ENCODE measurements around the gene CCDC71L.

The CCDC71L gene

GRCh38 chr7:106658316-106659165 is 2.4 kb downstream of the CCDC71L start:
- DNase-seq = no peak

- no peak for DNase-seq
These were observed 3.6 kb downstream of the CCDC71L start for GRCh38 chr7:106657085-106657991.

GRCh38 chr7:106655703-106656498 is 5.1 kb downstream of the CCDC71L start:
- no peak for DNase-seq

GRCh38 chr7:106653488-106653887 is 7.5 kb downstream of the CCDC71L start:
- no peak for DNase-seq

GRCh38 chr7:106652909-106653308 is 8.0 kb downstream of the CCDC71L start:
- DNase-seq = no peak

GRCh38 chr7:106652092-106652491 is 8.9 kb downstream of the CCDC71L start:
- DNase-seq = no peak

GRCh38 chr7:106646256-106646655 is 14.7 kb downstream of the CCDC71L start:
- DNase-seq = no peak

- no peak for DNase-seq
These were observed 16.0 kb downstream of the CCDC71L start for GRCh38 chr7:106644999-106645398.

GRCh38 chr7:106643216-106644000 is 17.6 kb downstream of the CCDC71L start:
- DNase-seq = no peak

- no peak for DNase-seq
These were observed 19.5 kb downstream of the CCDC71L start for GRCh38 chr7:106641416-106641815.

- no peak for DNase-seq
These were observed 20.4 kb downstream of the CCDC71L start for GRCh38 chr7:106640368-106641141.

- no peak for DNase-seq
These were observed 21.3 kb downstream of the CCDC71L start for GRCh38 chr7:106639476-106640334.

- DNase-seq = no peak
These were observed 25.5 kb downstream of the CCDC71L start for GRCh38 chr7:106635411-106635810.

GRCh38 chr7:106634958-106635357 is 26.0 kb downstream of the CCDC71L start:
- no peak for DNase-seq

GRCh38 chr7:106630648-106631047 is 30.3 kb downstream of the CCDC71L start:
- DNase-seq = no peak

- DNase-seq = no peak
These were observed 31.4 kb downstream of the CCDC71L start for GRCh38 chr7:106629516-106629915.

- no peak for DNase-seq
These were observed 34.4 kb downstream of the CCDC71L start for GRCh38 chr7:106626376-106627164.

- DNase-seq = no peak
These were observed 35.2 kb downstream of the CCDC71L start for GRCh38 chr7:106625678-106626301.

GRCh38 chr7:106623853-106624252 is 37.1 kb downstream of the CCDC71L start:
- no peak for DNase-seq

Measured in SHP77 treated with DMSO at 0.1 percent for 48 hours (cell line).